PC-3 (cell line): ENCODE data around the gene NAT9. TPM values are rescaled to one million over a fixed set of nuclear protein-coding genes. Genes with fewer than 3 reads are reported as not detected.

Experiments
- ATAC-seq: fragments of 200-7000 bp; cut with Tn5 transposase; 2 replicates; pipeline ENCODE4 v1.9.1; 2020; ENCODE audit warnings: mild to moderate bottlenecking, moderate library complexity
- BruUV-seq: library from RNA; stranded (reverse); fragments of 400-500 nt; replicated peaks from 2 replicates; lab custom pipeline; 2021; lab: Mats Ljungman, UMichigan
- CTCF ChIA-PET: fragments of 300-600 bp; sonication (Branson Sonifier 250); formaldehyde crosslinking; loops from one replicate; lab custom pipeline; 2022; ENCODE audit warnings: antibody characterized with exemption; lab: Charles Lee
- POLR2A ChIA-PET: fragments of 300-600 bp; sonication (Branson Sonifier 250); formaldehyde crosslinking; loops from one replicate; lab custom pipeline; 2022; ENCODE audit warnings: antibody characterized with exemption; ENCODE audit not compliant: unreplicated experiment; lab: Charles Lee
- DNase-seq: peaks from one replicate; pipeline ENCODE4 v3.0.0-alpha.2; 2015
- H2AFZ ChIP-seq: fragments of 300-600 bp; sonication (generic); 2 replicates; pipeline ENCODE4 v1.6.0; 2016; ENCODE audit warnings: antibody characterized with exemption, low read length
- H3F3A ChIP-seq: fragments of 300-600 bp; sonication (generic); one replicate; pipeline ENCODE4 v1.6.0; 2017; ENCODE audit warnings: antibody characterized with exemption, low read length, control low read depth, mild to moderate bottlenecking; ENCODE audit not compliant: unreplicated experiment
- H3K27ac ChIP-seq: fragments of 300-600 bp; sonication (generic); 2 replicates; pipeline ENCODE4 v1.5.1; 2016; ENCODE audit warnings: mild to moderate bottlenecking, low read length
- H3K27me3 ChIP-seq: fragments of 300-600 bp; sonication (generic); 2 replicates; pipeline ENCODE4 v1.6.1; 2016; ENCODE audit warnings: low read length, mixed read lengths
- H3K36me3 ChIP-seq: fragments of 300-600 bp; sonication (generic); 2 replicates; pipeline ENCODE4 v1.6.1; 2016; ENCODE audit warnings: low read depth, mixed run types, low read length, mixed read lengths
- H3K4me1 ChIP-seq: fragments of 300-600 bp; sonication (generic); 2 replicates; pipeline ENCODE4 v1.5.1; 2016; ENCODE audit warnings: low read length; ENCODE audit not compliant: insufficient read depth
- H3K4me2 ChIP-seq: fragments of 300-600 bp; sonication (generic); 2 replicates; pipeline ENCODE4 v1.6.0; 2016; ENCODE audit warnings: low read length
- H3K4me3 ChIP-seq: fragments of 300-600 bp; sonication (generic); 2 replicates; pipeline ENCODE4 v1.5.1; 2016; ENCODE audit warnings: mild to moderate bottlenecking, low read length, mixed read lengths
- H3K79me2 ChIP-seq: fragments of 300-600 bp; sonication (generic); 2 replicates; pipeline ENCODE4 v1.6.1; 2017; ENCODE audit warnings: low read length, mixed read lengths
- H3K9ac ChIP-seq: fragments of 300-600 bp; sonication (generic); 2 replicates; pipeline ENCODE4 v1.6.0; 2016; ENCODE audit warnings: mild to moderate bottlenecking, low read length
- H3K9me2 ChIP-seq: fragments of 300-600 bp; sonication (generic); replicated peaks from 2 replicates; pipeline ENCODE4 v1.6.1; 2016; ENCODE audit warnings: mixed run types, low read length, mixed read lengths
- H3K9me3 ChIP-seq: fragments of 300-600 bp; sonication (generic); 2 replicates; pipeline ENCODE4 v1.6.1; 2016; ENCODE audit warnings: low read length, mixed read lengths
- H4K20me1 ChIP-seq: fragments of 300-600 bp; sonication (generic); 2 replicates; pipeline ENCODE4 v1.6.1; 2016; ENCODE audit warnings: low read length, mixed read lengths
- EZH2 ChIP-seq: fragments of 300-600 bp; sonication (generic); IDR thresholded peaks from one replicate; pipeline ENCODE4 v1.6.1; 2017; ENCODE audit warnings: antibody characterized with exemption, mild to moderate bottlenecking, low read length; ENCODE audit not compliant: unreplicated experiment
- EZH2phosphoT487 ChIP-seq: fragments of 300-600 bp; sonication (generic); IDR thresholded peaks from 2 replicates; pipeline ENCODE4 v1.6.1; 2018; ENCODE audit warnings: mild to moderate bottlenecking, antibody characterized with exemption, low read length, borderline replicate concordance
- intact Hi-C: fragments of 100-400 bp; cut with micrococcal nuclease; formaldehyde crosslinking; loops from 2 replicates; pipeline ENCODE4 v1.9.0; 2023
- total RNA-seq: library from RNA; depleted of rRNA; stranded (reverse); fragments of >200 nt; gene quantifications from 2 replicates; pipeline ENCODE4 v1.2.3, GENCODE V29; 2014
- TF ChIP-seq, protein P1 (sequence below): fragments of 300-600 bp; sonication (generic); conservative IDR thresholded peaks from 2 replicates; pipeline ENCODE4 v1.5.1; 2017; ENCODE audit warnings: antibody characterized with exemption, low read depth, mild to moderate bottlenecking, low read length

NAT9 gene
- total RNA-seq, 1 experiment from 2014 or later, result 55.4 TPM

DNA sequence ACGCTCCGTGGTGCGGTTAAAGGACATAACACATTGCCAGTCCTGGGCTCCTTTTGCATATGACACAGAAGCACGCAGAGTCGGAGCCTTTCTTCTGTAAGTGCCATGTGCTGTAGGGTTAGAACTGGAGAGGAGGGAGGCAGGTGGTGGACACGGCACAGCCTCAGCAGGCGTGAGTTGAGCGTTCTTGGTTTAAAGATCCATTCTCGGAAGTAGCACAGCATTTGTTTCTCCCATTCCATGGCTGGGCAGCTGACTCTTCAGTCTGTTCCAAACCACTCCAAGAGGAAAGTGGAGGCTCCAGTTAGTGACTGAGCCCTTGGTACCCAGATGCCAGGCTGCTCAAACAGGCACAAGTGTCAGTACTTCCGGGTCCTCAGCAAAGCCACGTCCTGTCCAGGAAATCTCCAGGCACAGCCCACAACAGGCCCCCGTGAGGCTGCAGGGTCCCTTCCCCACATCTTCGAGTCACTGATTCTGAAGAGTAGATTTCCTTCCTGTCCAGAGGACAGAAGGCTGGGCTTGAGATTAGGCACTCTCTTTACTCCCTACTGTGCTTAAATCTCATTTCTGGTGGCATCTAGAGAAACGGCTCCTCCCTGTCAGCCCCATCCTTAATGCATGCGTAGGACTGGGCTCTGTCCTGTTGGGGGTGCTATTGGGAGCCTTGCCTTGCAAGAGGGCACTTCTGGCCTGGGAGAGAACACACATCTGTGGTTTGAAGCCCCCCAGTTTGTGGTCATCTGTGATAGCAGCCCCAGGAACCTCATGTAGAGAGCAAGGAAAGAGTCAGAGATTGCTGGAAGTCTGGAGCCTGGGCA is 39.6 kb upstream of the NAT9 start:
- CTCF ChIA-PET, result no interaction called here

DNA sequence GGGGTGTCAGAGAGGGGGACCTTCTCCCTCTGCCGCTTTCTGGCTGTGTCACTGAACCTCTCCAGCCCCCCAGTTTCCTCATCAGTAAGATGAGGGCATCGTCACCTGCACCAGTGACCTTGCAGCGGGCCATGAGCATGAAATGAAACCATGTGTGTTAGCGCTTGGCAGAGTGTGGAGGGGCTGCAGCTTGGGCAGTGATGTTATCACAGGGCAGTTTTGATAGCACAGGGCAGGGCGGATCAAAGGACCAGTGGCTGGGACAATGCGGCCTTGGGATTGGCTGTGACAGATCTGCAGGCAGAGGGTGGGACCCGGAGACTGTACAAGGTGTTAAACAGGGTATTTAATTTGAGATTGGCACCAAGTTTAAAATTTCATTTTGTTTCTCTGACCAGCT is 38.9 kb upstream of the NAT9 start:
- POLR2A ChIA-PET, result no interaction called here
- Histone ChIP-seq H2AFZ (no peak overlapping the region), H3K27me3 (no peaks in the 10 kb centered on the region), H3K9me3 (no peaks in the 10 kb centered on the region), H3K27ac (no peak overlapping the region), H3K9ac (no peak overlapping the region), H3K4me3 (no peak overlapping the region), H3K4me2 (no peak overlapping the region), H3K36me3 (no peaks in the 10 kb centered on the region), H3K79me2 (no peaks in the 10 kb centered on the region), H3F3A (no peaks in the 10 kb centered on the region), H3K4me1 (no peaks in the 10 kb centered on the region), H3K9me2 (no peaks in the 10 kb centered on the region), H4K20me1 (no peaks in the 10 kb centered on the region)
- intact Hi-C loops, result no loop called here
- DNase-seq (no peak), ATAC-seq (no peak)
- BruUV-seq, result no TSS peak
- CTCF ChIA-PET, result no interaction called here
- TF ChIP-seq EZH2phosphoT487 (no peak), EZH2 (no peak)
- TF ChIP-seq, protein P1, sequence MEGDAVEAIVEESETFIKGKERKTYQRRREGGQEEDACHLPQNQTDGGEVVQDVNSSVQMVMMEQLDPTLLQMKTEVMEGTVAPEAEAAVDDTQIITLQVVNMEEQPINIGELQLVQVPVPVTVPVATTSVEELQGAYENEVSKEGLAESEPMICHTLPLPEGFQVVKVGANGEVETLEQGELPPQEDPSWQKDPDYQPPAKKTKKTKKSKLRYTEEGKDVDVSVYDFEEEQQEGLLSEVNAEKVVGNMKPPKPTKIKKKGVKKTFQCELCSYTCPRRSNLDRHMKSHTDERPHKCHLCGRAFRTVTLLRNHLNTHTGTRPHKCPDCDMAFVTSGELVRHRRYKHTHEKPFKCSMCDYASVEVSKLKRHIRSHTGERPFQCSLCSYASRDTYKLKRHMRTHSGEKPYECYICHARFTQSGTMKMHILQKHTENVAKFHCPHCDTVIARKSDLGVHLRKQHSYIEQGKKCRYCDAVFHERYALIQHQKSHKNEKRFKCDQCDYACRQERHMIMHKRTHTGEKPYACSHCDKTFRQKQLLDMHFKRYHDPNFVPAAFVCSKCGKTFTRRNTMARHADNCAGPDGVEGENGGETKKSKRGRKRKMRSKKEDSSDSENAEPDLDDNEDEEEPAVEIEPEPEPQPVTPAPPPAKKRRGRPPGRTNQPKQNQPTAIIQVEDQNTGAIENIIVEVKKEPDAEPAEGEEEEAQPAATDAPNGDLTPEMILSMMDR, result no peak

More for the DNA sequence above, 39.6 kb upstream of the NAT9 start:
- TF ChIP-seq, protein P1, result peak; percentile 50
- no peak for TF ChIP-seq EZH2phosphoT487
- TF ChIP-seq EZH2, result no peak
- no peaks in the 10 kb centered on the region for H3K36me3 ChIP-seq
- no TSS peak for BruUV-seq
- ATAC-seq (no peak), DNase-seq (no peak)
- no peaks in the 10 kb centered on the region for H3K9me2 ChIP-seq
- H3K4me1 ChIP-seq, result no peaks in the 10 kb centered on the region
- no peak overlapping the region for H2AFZ ChIP-seq
- no peaks in the 10 kb centered on the region for H4K20me1 ChIP-seq
- no peak overlapping the region for H3K27ac ChIP-seq
- intact Hi-C loops, result no loop called here
- no peak overlapping the region for H3K4me2 ChIP-seq
- no peak overlapping the region for H3K4me3 ChIP-seq
- no peaks in the 10 kb centered on the region for H3K27me3 ChIP-seq
- H3K9me3 ChIP-seq, result no peaks in the 10 kb centered on the region
- no peaks in the 10 kb centered on the region for H3F3A ChIP-seq
- H3K9ac ChIP-seq, result no peak overlapping the region
- POLR2A ChIA-PET, result no interaction called here
- no peaks in the 10 kb centered on the region for H3K79me2 ChIP-seq

DNA sequence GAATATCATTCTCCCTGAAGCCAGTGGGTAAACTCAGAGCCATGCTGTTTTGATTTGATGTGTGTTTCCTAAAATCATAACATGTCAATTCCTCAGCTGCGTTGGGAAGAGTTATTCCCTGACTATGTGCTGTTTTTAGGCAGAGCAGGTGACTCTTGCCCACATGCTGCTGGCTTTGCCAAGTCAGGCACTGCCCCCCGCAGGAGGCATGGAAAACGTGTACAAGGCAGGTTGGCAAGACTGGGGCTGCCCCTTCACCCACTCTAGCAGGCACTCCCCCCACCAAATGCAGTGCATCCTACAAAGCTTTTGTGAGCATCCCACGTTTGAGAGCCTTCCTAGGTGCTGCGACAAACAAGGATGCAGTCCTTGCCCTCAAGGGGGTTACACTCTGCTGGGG is 38.3 kb upstream of the NAT9 start:
- Histone ChIP-seq H3K79me2 (no peaks in the 10 kb centered on the region), H3K9me2 (no peaks in the 10 kb centered on the region), H3K4me1 (no peaks in the 10 kb centered on the region), H3K27ac (no peak overlapping the region), H3K9me3 (no peaks in the 10 kb centered on the region), H3K4me3 (no peak overlapping the region), H3F3A (no peaks in the 10 kb centered on the region), H3K27me3 (no peaks in the 10 kb centered on the region), H2AFZ (no peak overlapping the region), H3K4me2 (no peak overlapping the region), H3K9ac (no peak overlapping the region), H4K20me1 (no peaks in the 10 kb centered on the region), H3K36me3 (no peaks in the 10 kb centered on the region)
- DNase-seq (peak; percentile 27), ATAC-seq (peak; percentile 48; the same call in 1 of the 2 replicates)
- CTCF ChIA-PET, result no interaction called here
- no TSS peak for BruUV-seq
- POLR2A ChIA-PET, result no interaction called here
- TF ChIP-seq, protein P1, result peak; percentile 52
- no peak for TF ChIP-seq EZH2phosphoT487
- intact Hi-C loops, result no loop called here
